Stimulated activated CD4-positive, alpha-beta T cell treated with anti-CD3 and anti-CD28 coated beads, Interleukin-4, amount 100 ng/mL, for 24 hours (primary cell): ENCODE measurements around the gene FBXL7.

Experiments
- DNase-seq: peaks from one replicate; pipeline ENCODE4 v3.0.0-alpha.2; 2020

FBXL7 gene

GRCh38 chr5:15499528-15500324 is at the start of gene FBXL7:
Gene FBXL7 (plus strand): TSS chr5:15500180.
- DNase-seq: no peak

GRCh38 chr5:15450473-15450872 is 49.5 kb upstream of the FBXL7 start:
- no peak for DNase-seq

GRCh38 chr5:15450949-15451348 is 49.0 kb upstream of the FBXL7 start:
- no peak for DNase-seq

- DNase-seq: no peak
Observed at GRCh38 chr5:15452030-15452429, 48.0 kb upstream of the FBXL7 start.

- no peak for DNase-seq
Observed at GRCh38 chr5:15452781-15453180, 47.2 kb upstream of the FBXL7 start.

- no peak for DNase-seq
Observed at GRCh38 chr5:15459200-15459599, 40.8 kb upstream of the FBXL7 start.

- DNase-seq: no peak
Observed at GRCh38 chr5:15463231-15463980, 36.6 kb upstream of the FBXL7 start.

GRCh38 chr5:15472116-15472515 is 27.9 kb upstream of the FBXL7 start:
- DNase-seq: no peak

- DNase-seq: no peak
Observed at GRCh38 chr5:15474143-15474719, 25.7 kb upstream of the FBXL7 start.

- no peak for DNase-seq
Observed at GRCh38 chr5:15475367-15475766, 24.6 kb upstream of the FBXL7 start.

GRCh38 chr5:15476977-15477376 is 23.0 kb upstream of the FBXL7 start:
- DNase-seq: no peak

- DNase-seq: no peak
Observed at GRCh38 chr5:15480436-15480835, 19.5 kb upstream of the FBXL7 start.

- DNase-seq: no peak
Observed at GRCh38 chr5:15483351-15484097, 16.5 kb upstream of the FBXL7 start.

GRCh38 chr5:15487228-15487627 is 12.8 kb upstream of the FBXL7 start:
- DNase-seq: no peak

GRCh38 chr5:15489571-15490235 is 10.3 kb upstream of the FBXL7 start:
- DNase-seq: no peak

- DNase-seq: no peak
Observed at GRCh38 chr5:15492545-15492944, 7.4 kb upstream of the FBXL7 start.

GRCh38 chr5:15493501-15493900 is 6.5 kb upstream of the FBXL7 start:
- DNase-seq: no peak

GRCh38 chr5:15495026-15495425 is 5.0 kb upstream of the FBXL7 start:
- DNase-seq: no peak

- DNase-seq: no peak
Observed at GRCh38 chr5:15496886-15497285, 3.1 kb upstream of the FBXL7 start.

- DNase-seq: no peak
Observed at GRCh38 chr5:15500325-15501001, 483 bp downstream of the FBXL7 start.

GRCh38 chr5:15501091-15501791 is 1.3 kb downstream of the FBXL7 start:
- DNase-seq: no peak
